PC-9 (cell line): ENCODE measurements around the gene PCDHGA12.

ENCODE experiments used
- EZH2 ChIP-seq: fragments of 200-600 bp; sonication (generic); IDR thresholded peaks from 2 replicates; pipeline ENCODE4 v1.8.0; 2017; ENCODE audit warnings: antibody characterized with exemption, low read depth
- TF ChIP-seq, protein P1 (sequence below): fragments of 200-600 bp; sonication (generic); conservative IDR thresholded peaks from 2 replicates; pipeline ENCODE4 v1.6.1; 2017; ENCODE audit warnings: mixed run types, antibody characterized with exemption, mild to moderate bottlenecking, moderate library complexity

DNA sequence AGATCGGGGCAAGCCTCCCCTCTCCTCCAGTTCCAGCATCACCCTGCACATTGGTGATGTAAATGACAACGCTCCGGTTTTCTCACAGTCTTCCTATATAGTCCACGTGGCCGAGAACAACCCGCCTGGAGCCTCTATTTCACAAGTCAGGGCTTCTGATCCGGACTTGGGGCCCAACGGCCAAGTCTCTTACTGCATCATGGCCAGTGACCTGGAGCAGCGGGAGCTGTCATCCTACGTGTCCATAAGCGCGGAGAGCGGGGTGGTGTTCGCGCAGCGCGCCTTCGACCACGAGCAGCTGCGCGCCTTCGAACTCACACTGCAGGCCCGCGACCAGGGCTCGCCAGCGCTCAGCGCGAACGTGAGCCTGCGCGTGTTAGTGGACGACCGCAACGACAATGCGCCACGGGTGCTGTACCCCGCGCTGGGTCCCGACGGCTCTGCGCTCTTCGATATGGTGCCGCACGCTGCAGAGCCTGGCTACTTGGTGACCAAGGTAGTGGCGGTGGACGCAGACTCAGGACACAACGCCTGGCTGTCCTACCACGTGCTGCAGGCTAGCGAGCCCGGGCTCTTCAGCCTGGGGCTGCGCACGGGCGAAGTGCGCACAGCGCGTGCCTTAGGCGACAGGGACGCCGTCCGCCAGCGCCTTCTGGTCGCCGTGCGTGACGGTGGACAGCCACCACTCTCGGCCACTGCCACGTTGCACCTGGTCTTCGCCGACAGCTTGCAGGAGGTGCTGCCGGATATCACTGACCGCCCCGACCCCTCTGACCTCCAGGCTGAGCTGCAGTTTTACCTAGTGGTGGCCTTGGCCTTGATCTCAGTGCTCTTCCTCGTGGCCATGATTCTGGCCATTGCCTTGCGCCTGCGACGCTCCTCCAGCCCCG, 40.9 kb upstream of the PCDHGA12 start:
- TF ChIP-seq, protein P1, sequence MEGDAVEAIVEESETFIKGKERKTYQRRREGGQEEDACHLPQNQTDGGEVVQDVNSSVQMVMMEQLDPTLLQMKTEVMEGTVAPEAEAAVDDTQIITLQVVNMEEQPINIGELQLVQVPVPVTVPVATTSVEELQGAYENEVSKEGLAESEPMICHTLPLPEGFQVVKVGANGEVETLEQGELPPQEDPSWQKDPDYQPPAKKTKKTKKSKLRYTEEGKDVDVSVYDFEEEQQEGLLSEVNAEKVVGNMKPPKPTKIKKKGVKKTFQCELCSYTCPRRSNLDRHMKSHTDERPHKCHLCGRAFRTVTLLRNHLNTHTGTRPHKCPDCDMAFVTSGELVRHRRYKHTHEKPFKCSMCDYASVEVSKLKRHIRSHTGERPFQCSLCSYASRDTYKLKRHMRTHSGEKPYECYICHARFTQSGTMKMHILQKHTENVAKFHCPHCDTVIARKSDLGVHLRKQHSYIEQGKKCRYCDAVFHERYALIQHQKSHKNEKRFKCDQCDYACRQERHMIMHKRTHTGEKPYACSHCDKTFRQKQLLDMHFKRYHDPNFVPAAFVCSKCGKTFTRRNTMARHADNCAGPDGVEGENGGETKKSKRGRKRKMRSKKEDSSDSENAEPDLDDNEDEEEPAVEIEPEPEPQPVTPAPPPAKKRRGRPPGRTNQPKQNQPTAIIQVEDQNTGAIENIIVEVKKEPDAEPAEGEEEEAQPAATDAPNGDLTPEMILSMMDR: no peak
- no peak for TF ChIP-seq EZH2
